ENCODE results near the gene ATP2B2. TPM values are rescaled to one million over a fixed set of nuclear protein-coding genes. Genes with fewer than 3 reads are reported as not detected.

The ATP2B2 gene
- total and polyA plus RNA-seq, 7 donors: 0.08 to 6.5 (median 0.77) TPM

DNA sequence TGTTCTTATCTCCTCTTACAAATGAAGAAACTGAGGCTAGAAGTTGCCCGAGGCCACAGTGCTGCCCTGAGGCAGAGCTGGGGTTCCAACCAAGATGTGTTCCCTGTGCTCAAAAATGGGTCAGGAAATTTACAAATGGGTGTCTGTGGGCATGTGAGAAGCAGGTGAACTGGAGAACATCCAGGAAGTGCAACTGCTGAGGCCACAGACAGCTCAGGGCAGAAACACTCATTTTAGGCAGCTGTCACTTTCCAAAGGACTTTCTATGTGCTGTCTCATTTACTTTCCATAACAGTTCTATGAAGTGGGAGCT is 47.2 kb upstream of the ATP2B2 start:
- H3K4me1 ChIP-seq: peaks cover 61% of the 10 kb centered on the region
- DNase-seq (no peak), ATAC-seq (no peak)
- intact Hi-C loops (cut with DNase I): loop anchor here in 1 of 2 donors (5.0 kb wide), 1 partner anchor 85 kb away; no protein-coding TSS in a partner anchor
- WGBS, 3 donors: 70 to 100% (median 94%) methylated on average over 1 of the region's 1 CpG
- H3K9me3 ChIP-seq: no peaks in the 10 kb centered on the region
- peak overlapping the region; percentile 82 for H3K27ac ChIP-seq
- TF ChIP-seq, protein P1, sequence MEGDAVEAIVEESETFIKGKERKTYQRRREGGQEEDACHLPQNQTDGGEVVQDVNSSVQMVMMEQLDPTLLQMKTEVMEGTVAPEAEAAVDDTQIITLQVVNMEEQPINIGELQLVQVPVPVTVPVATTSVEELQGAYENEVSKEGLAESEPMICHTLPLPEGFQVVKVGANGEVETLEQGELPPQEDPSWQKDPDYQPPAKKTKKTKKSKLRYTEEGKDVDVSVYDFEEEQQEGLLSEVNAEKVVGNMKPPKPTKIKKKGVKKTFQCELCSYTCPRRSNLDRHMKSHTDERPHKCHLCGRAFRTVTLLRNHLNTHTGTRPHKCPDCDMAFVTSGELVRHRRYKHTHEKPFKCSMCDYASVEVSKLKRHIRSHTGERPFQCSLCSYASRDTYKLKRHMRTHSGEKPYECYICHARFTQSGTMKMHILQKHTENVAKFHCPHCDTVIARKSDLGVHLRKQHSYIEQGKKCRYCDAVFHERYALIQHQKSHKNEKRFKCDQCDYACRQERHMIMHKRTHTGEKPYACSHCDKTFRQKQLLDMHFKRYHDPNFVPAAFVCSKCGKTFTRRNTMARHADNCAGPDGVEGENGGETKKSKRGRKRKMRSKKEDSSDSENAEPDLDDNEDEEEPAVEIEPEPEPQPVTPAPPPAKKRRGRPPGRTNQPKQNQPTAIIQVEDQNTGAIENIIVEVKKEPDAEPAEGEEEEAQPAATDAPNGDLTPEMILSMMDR (IDR thresholded peaks at IDR 0.05): no peak
- H3K4me3 ChIP-seq: no peak overlapping the region
- H3K27me3 ChIP-seq (ENCODE audit: insufficient read depth in 3 of 3, low read length in 2 of 3): no peaks in the 10 kb centered on the region
- no peaks in the 10 kb centered on the region for H3K36me3 ChIP-seq (ENCODE audit: insufficient read depth in 1 of 2, low read depth in 1 of 2)

DNA sequence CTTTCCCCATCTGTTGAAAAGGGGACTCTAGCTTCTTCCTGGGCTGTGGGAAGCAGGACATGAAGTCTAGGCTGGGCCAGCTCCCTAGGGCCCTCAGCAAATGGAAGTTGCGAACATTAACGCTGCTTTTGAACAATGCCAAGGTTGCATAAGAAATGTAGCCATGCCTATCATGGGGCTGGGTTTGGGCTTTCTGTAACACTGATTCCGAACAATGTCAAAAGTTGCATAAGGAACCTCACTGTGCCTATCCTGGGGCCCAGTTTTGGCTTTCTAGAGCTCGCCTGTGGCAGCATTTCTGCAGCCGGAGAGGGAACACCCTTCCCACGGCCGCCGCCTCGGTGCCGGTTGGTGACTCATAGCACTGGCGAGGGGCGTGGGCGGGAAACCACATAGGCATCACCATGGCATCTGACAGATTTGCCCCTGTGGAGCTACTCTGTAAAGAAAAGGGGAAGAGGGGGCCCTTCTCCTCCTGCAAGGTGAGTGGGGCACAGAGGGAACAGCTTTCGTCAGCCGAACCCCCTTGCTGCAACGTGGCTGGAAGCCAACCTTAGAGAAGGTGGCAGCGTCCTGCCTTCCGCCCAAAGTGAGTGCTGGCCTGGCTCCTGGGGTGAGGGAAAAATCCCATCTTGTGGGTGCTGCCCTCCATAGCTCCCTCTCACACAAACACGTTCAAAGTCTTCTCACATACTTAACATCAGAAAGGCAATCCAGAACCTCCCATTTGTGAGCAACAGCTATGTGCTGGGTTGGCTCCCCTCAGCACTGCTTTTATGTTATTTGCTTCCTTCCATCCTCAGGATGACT is 46.6 kb upstream of the ATP2B2 start:
- Histone ChIP-seq H3K4me3 (no peak overlapping the region), H3K27me3 (ENCODE audit: insufficient read depth in 3 of 3, low read length in 2 of 3) (no peaks in the 10 kb centered on the region), H3K27ac (peak overlapping the region; percentile 82), H3K36me3 (ENCODE audit: insufficient read depth in 1 of 2, low read depth in 1 of 2) (no peaks in the 10 kb centered on the region), H3K4me1 (peaks cover 55% of the 10 kb centered on the region), H3K9me3 (no peaks in the 10 kb centered on the region)
- ATAC-seq (peak; percentile 44 to 68 (median 62)), DNase-seq (peak; percentile 60 to 73)
- WGBS, 3 donors: 69 to 81% (median 70%) methylated on average over 18 to 19 of the region's 19 CpGs
- intact Hi-C loops (cut with DNase I): loop anchor here in 1 of 2 donors (5.0 kb wide), 1 partner anchor 85 kb away; no protein-coding TSS in a partner anchor
- TF ChIP-seq, protein P1 (IDR thresholded peaks at IDR 0.05): no peak

DNA sequence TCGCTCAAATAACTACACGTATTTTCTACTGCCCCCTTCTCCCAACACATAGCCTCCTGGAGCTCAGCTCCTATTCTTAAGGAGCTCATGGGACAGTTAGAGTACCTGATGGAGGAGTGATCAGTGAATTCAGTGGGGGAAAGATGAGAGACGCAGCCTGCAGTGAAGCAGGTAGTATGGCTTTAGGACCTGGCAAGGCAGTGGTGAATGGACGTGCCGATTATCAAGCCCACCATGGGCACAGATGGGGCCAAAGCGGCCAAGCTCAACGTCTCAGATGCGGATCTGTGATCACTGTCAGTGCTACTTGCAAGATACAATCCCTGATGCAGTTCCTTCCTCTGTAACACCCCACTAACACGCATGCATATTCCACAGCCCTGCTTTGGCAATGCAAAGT is 45.8 kb upstream of the ATP2B2 start:
- peaks cover 46% of the 10 kb centered on the region for H3K4me1 ChIP-seq
- ATAC-seq (no peak), DNase-seq (no peak)
- no peaks in the 10 kb centered on the region for H3K27me3 ChIP-seq (ENCODE audit: insufficient read depth in 3 of 3, low read length in 2 of 3)
- H3K4me3 ChIP-seq: no peak overlapping the region
- peak overlapping the region; percentile 82 for H3K27ac ChIP-seq
- TF ChIP-seq, protein P1 (IDR thresholded peaks at IDR 0.05): no peak
- 61 to 74% (median 65%) methylated on average over 9 of the region's 9 CpGs for WGBS, 3 donors
- H3K9me3 ChIP-seq: no peaks in the 10 kb centered on the region
- intact Hi-C loops (cut with DNase I): loop anchor here in 1 of 2 donors (5.0 kb wide), 1 partner anchor 84 kb away; no protein-coding TSS in a partner anchor
- H3K36me3 ChIP-seq (ENCODE audit: insufficient read depth in 1 of 2, low read depth in 1 of 2): no peaks in the 10 kb centered on the region

DNA sequence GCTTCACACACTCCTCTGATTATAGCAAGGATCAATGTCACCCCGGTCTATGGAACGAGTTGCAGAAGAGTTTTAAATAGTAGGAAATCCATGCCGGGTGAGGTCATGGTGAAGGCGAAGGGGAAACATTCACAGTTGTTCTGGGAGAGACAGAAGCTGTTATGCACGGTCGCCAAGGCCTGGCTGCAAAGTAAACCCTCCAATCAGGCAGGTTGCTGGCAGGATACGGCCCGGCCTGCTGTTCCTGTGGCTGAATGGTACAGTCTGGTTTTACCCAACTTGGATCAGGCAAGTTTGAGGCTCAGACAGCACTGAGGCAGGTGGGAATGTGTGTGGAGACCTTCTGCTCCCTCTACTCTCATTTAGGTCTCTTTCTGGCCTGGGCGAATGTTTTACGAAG is 45.3 kb upstream of the ATP2B2 start:
- Histone ChIP-seq H3K36me3 (ENCODE audit: insufficient read depth in 1 of 2, low read depth in 1 of 2) (no peaks in the 10 kb centered on the region), H3K4me3 (no peak overlapping the region), H3K9me3 (no peaks in the 10 kb centered on the region), H3K27ac (peak overlapping the region; percentile 82), H3K4me1 (peaks cover 46% of the 10 kb centered on the region), H3K27me3 (ENCODE audit: insufficient read depth in 3 of 3, low read length in 2 of 3) (no peaks in the 10 kb centered on the region)
- 19 to 31% (median 29%) methylated on average over 10 of the region's 10 CpGs for WGBS, 3 donors
- intact Hi-C loops (cut with DNase I): loop anchor here in 1 of 2 donors (5.0 kb wide), 1 partner anchor 83 kb away; no protein-coding TSS in a partner anchor
- DNase-seq: peak; percentile 27 to 80
- ATAC-seq: peak; percentile 82 to 94 (median 90)
- TF ChIP-seq, protein P1 (IDR thresholded peaks at IDR 0.05): no peak

Data from psoas muscle (tissue), 8 donors.